Transverse colon (tissue), 4 donors: ENCODE results near the gene CLEC2B.

Experiments
- CTCF ChIP-seq, 5 experiments: fragments of 200-600 bp in 3 of 5; fragments of 450-650 bp in 2 of 5; sonication (generic) in 3 of 5; IDR thresholded peaks; 1 replicate in 2 of 5; 2 replicates in 3 of 5; pipeline ENCODE4 v1.5.1; 2016 to 2017; ENCODE audit warnings: antibody characterized with exemption in 5 of 5, inconsistent platforms in 3 of 5, mild to moderate bottlenecking in 2 of 5, moderate library complexity in 1 of 5
- POLR2AphosphoS5 ChIP-seq, 3 donors: sonication (generic); formaldehyde crosslinking; IDR thresholded peaks; one replicate each; pipeline ENCODE4 v1.6.1; 2016; ENCODE audit warnings: antibody characterized with exemption in 3 of 3

GRCh38 chr12:9911708-9912107 is 42.6 kb upstream of the CLEC2B start:
- TF ChIP-seq CTCF (IDR thresholded peaks at IDR 0.05) (no peak), POLR2AphosphoS5 (IDR thresholded peaks at IDR 0.05) (no peak)
